Trophoblast cell (in vitro differentiated cells and primary cell): ENCODE measurements around the gene SMOC2.

Source experiments
- DNase-seq, 2 donors: peaks; one replicate each; pipeline ENCODE4 v3.0.0-alpha.2; 2016
- H2AFZ ChIP-seq: 2 replicates; pipeline ENCODE4 v1.6.1; 2013; ENCODE audit warnings: low read length, moderate library complexity, mild to moderate bottlenecking; ENCODE audit not compliant: insufficient read depth, poor library complexity
- H2AK5ac ChIP-seq: 2 replicates; pipeline ENCODE4 v1.6.1; 2013; ENCODE audit warnings: mild to moderate bottlenecking, low read length
- H2BK120ac ChIP-seq: 2 replicates; pipeline ENCODE4 v1.6.1; 2013; ENCODE audit warnings: low read length, mild to moderate bottlenecking, moderate library complexity; ENCODE audit not compliant: insufficient read depth, poor library complexity
- H2BK12ac ChIP-seq: 2 replicates; pipeline ENCODE4 v1.6.1; 2013; ENCODE audit warnings: mild to moderate bottlenecking, low read length, moderate library complexity
- H2BK5ac ChIP-seq: 2 replicates; pipeline ENCODE4 v1.6.1; 2013; ENCODE audit warnings: low read length, low read depth, moderate library complexity, mild to moderate bottlenecking; ENCODE audit not compliant: poor library complexity
- H3K14ac ChIP-seq: 2 replicates; pipeline ENCODE4 v1.6.1; 2013; ENCODE audit warnings: mild to moderate bottlenecking, low read length
- H3K18ac ChIP-seq: 2 replicates; pipeline ENCODE4 v1.6.1; 2013; ENCODE audit warnings: mild to moderate bottlenecking, low read length
- H3K23ac ChIP-seq: 2 replicates; pipeline ENCODE4 v1.6.1; 2013; ENCODE audit warnings: low read length
- H3K27ac ChIP-seq: 2 replicates; pipeline ENCODE4 v1.5.1; 2013; ENCODE audit warnings: low read depth, mild to moderate bottlenecking, inconsistent platforms, low read length, moderate library complexity
- H3K27me3 ChIP-seq: 2 replicates; pipeline ENCODE4 v1.6.1; 2013; ENCODE audit warnings: inconsistent platforms, mild to moderate bottlenecking, low read length, moderate library complexity; ENCODE audit not compliant: insufficient read depth
- H3K36me3 ChIP-seq, 2 experiments: 1 replicate in 1 of 2; 2 replicates in 1 of 2; pipeline ENCODE4 v1.6.1; 2013; ENCODE audit warnings: low read length in 2 of 2, mild to moderate bottlenecking in 2 of 2, moderate library complexity in 1 of 2; ENCODE audit not compliant: insufficient read depth in 2 of 2, control insufficient read depth in 1 of 2
- H3K4ac ChIP-seq: 2 replicates; pipeline ENCODE4 v1.6.1; 2013; ENCODE audit warnings: low read depth, mild to moderate bottlenecking, low read length, moderate library complexity
- H3K4me1 ChIP-seq, 2 experiments: 1 replicate in 1 of 2; 2 replicates in 1 of 2; pipeline ENCODE4 v1.6.1; 2013; ENCODE audit warnings: low read length in 2 of 2, mild to moderate bottlenecking in 2 of 2, moderate library complexity in 1 of 2; ENCODE audit not compliant: insufficient read depth in 2 of 2, control insufficient read depth in 1 of 2
- H3K4me2 ChIP-seq: 2 replicates; pipeline ENCODE4 v1.6.1; 2013; ENCODE audit warnings: inconsistent platforms, mild to moderate bottlenecking, low read length, moderate library complexity
- H3K4me3 ChIP-seq: 2 replicates; pipeline ENCODE4 v1.5.1; 2013; ENCODE audit warnings: mild to moderate bottlenecking, low read depth, low read length, inconsistent platforms
- H3K79me1 ChIP-seq: one replicate; pipeline ENCODE4 v1.6.1; 2013; ENCODE audit warnings: low read length
- H3K79me2 ChIP-seq: 2 replicates; pipeline ENCODE4 v1.6.1; 2013; ENCODE audit warnings: low read length, mild to moderate bottlenecking; ENCODE audit not compliant: control insufficient read depth, insufficient read depth, poor library complexity
- H3K9ac ChIP-seq: 2 replicates; pipeline ENCODE4 v1.6.1; 2013; ENCODE audit warnings: mild to moderate bottlenecking, low read length
- H3K9me3 ChIP-seq: 2 replicates; pipeline ENCODE4 v1.6.1; 2013; ENCODE audit warnings: low read depth, mild to moderate bottlenecking, control low read depth, inconsistent platforms, low read length; ENCODE audit not compliant: insufficient read depth
- H4K12ac ChIP-seq: 2 replicates; pipeline ENCODE4 v1.6.1; 2013; ENCODE audit warnings: low read depth, mild to moderate bottlenecking, low read length, moderate library complexity
- H4K8ac ChIP-seq: 2 replicates; pipeline ENCODE4 v1.6.1; 2013; ENCODE audit warnings: low read depth, mild to moderate bottlenecking, low read length, moderate library complexity
- H4K91ac ChIP-seq: one replicate; pipeline ENCODE4 v1.6.1; 2013; ENCODE audit warnings: low read depth, mild to moderate bottlenecking, low read length, moderate library complexity
- WGBS: extraction: QIAGEN DNeasy Blood & Tissue Kit; methylation state at CpG from one replicate; pipeline ENCODE4 v1.1.7; 2013; ENCODE audit warnings: missing lambda C conversion rate; ENCODE audit not compliant: insufficient read length, insufficient coverage; ENCODE audit errors: extremely low coverage; 5-methylcytosine and 5-hydroxymethylcytosine counted together

Gene SMOC2

DNA sequence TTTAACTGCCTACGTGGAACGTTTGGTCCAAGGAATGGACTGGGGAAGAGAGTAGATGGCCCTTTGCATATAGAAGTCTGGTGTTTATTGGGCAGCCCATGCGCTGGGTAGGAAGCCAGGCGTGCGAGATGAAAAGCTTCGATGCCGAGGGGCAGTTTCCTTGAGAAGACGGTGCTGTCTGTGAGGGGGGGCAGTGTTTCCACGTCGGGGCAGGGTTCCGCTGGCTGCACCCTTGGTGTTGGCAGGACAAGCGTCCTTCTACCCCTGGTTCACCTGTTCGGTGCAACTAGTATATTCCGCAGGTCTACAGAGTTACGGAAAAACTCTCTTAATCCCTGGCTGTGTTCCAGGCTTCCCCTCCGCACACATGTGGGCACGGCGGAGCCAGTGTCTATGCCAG, 88.2 kb downstream of the SMOC2 start:
- Histone ChIP-seq H2BK12ac (no peak overlapping the region), H2BK120ac (no peak overlapping the region)

GRCh38 chr6:168530653-168531071, 89.7 kb downstream of the SMOC2 start:
- Histone ChIP-seq H3K9me3 (no peaks in the 10 kb centered on the region), H3K18ac (no peak overlapping the region), H2AK5ac (no peak overlapping the region), H4K91ac (no peak overlapping the region), H3K4me2 (no peak overlapping the region), H4K8ac (no peak overlapping the region), H3K4me1 (no peaks in the 10 kb centered on the region), H2BK5ac (no peak overlapping the region), H3K27me3 (no peaks in the 10 kb centered on the region), H2BK120ac (no peak overlapping the region), H4K12ac (no peak overlapping the region), H3K9ac (no peak overlapping the region), H2BK12ac (no peak overlapping the region), H3K4me3 (no peak overlapping the region), H3K36me3 (no peaks in the 10 kb centered on the region), H3K79me2 (no peaks in the 10 kb centered on the region), H2AFZ (no peak overlapping the region), H3K4ac (no peak overlapping the region), H3K23ac (no peak overlapping the region), H3K14ac (no peak overlapping the region), H3K27ac (no peak overlapping the region), H3K79me1 (no peaks in the 10 kb centered on the region)
- WGBS = no CpG with 5 or more reads among the region's 12 CpGs
- DNase-seq = no peak

More for the DNA sequence above, 88.2 kb downstream of the SMOC2 start:
- no peak for DNase-seq
- no peak overlapping the region for H3K18ac ChIP-seq
- peaks cover 1% of the 10 kb centered on the region for H3K27me3 ChIP-seq
- H4K12ac ChIP-seq = no peak overlapping the region
- H2AFZ ChIP-seq = no peak overlapping the region
- H3K9ac ChIP-seq = no peak overlapping the region
- no peak overlapping the region for H3K4me3 ChIP-seq
- no peak overlapping the region for H4K8ac ChIP-seq
- no CpG with 5 or more reads among the region's 18 CpGs for WGBS
- no peak overlapping the region for H2BK5ac ChIP-seq
- no peaks in the 10 kb centered on the region for H3K9me3 ChIP-seq
- no peak overlapping the region for H3K14ac ChIP-seq
- H2AK5ac ChIP-seq = no peak overlapping the region
- no peaks in the 10 kb centered on the region for H3K36me3 ChIP-seq
- H3K23ac ChIP-seq = no peak overlapping the region
- H3K27ac ChIP-seq = no peak overlapping the region
- no peak overlapping the region for H4K91ac ChIP-seq
- no peaks in the 10 kb centered on the region for H3K79me1 ChIP-seq
- H3K79me2 ChIP-seq = peaks cover 1% of the 10 kb centered on the region
- H3K4me2 ChIP-seq = no peak overlapping the region
- H3K4ac ChIP-seq = no peak overlapping the region
- H3K4me1 ChIP-seq = no peaks in the 10 kb centered on the region

- no peak overlapping the region for H3K4me3 ChIP-seq
- no peak for DNase-seq
- no peak overlapping the region for H3K4me2 ChIP-seq
- H3K9me3 ChIP-seq = peaks cover 3% of the 10 kb centered on the region
- no peak overlapping the region for H2BK12ac ChIP-seq
- no peak overlapping the region for H2BK120ac ChIP-seq
- no peak overlapping the region for H2BK5ac ChIP-seq
- H3K4me1 ChIP-seq = no peaks in the 10 kb centered on the region
- no peak overlapping the region for H4K91ac ChIP-seq
- no peaks in the 10 kb centered on the region for H3K36me3 ChIP-seq
- H3K4ac ChIP-seq = no peak overlapping the region
- H3K27ac ChIP-seq = no peak overlapping the region
- H2AK5ac ChIP-seq = no peak overlapping the region
- H4K12ac ChIP-seq = no peak overlapping the region
- no peak overlapping the region for H3K18ac ChIP-seq
- H4K8ac ChIP-seq = no peak overlapping the region
- no peak overlapping the region for H3K9ac ChIP-seq
- no CpG with 5 or more reads among the region's 5 CpGs for WGBS
- no peak overlapping the region for H3K23ac ChIP-seq
- no peaks in the 10 kb centered on the region for H3K79me2 ChIP-seq
- H3K79me1 ChIP-seq = no peaks in the 10 kb centered on the region
- no peak overlapping the region for H2AFZ ChIP-seq
- no peaks in the 10 kb centered on the region for H3K27me3 ChIP-seq
- no peak overlapping the region for H3K14ac ChIP-seq
Observed at GRCh38 chr6:168532070-168532469, 91.1 kb downstream of the SMOC2 start.

- WGBS = no CpG with 5 or more reads among the region's 4 CpGs
- H2AK5ac ChIP-seq = no peak overlapping the region
- no peaks in the 10 kb centered on the region for H3K79me2 ChIP-seq
- H3K27ac ChIP-seq = no peak overlapping the region
- H4K12ac ChIP-seq = no peak overlapping the region
- no peak overlapping the region for H4K8ac ChIP-seq
- no peak overlapping the region for H3K9ac ChIP-seq
- H2BK12ac ChIP-seq = no peak overlapping the region
- no peak overlapping the region for H2BK5ac ChIP-seq
- no peaks in the 10 kb centered on the region for H3K79me1 ChIP-seq
- no peak overlapping the region for H2BK120ac ChIP-seq
- no peaks in the 10 kb centered on the region for H3K36me3 ChIP-seq
- H4K91ac ChIP-seq = no peak overlapping the region
- no peak overlapping the region for H2AFZ ChIP-seq
- H3K23ac ChIP-seq = no peak overlapping the region
- no peak overlapping the region for H3K4ac ChIP-seq
- H3K27me3 ChIP-seq = no peaks in the 10 kb centered on the region
- peaks cover 3% of the 10 kb centered on the region for H3K9me3 ChIP-seq
- H3K4me3 ChIP-seq = no peak overlapping the region
- H3K4me1 ChIP-seq = no peaks in the 10 kb centered on the region
- no peak for DNase-seq
- H3K14ac ChIP-seq = no peak overlapping the region
- H3K18ac ChIP-seq = no peak overlapping the region
- no peak overlapping the region for H3K4me2 ChIP-seq
Observed at GRCh38 chr6:168533414-168533813, 92.4 kb downstream of the SMOC2 start.
